HepG2 (cell line): ENCODE measurements around the gene METTL23. TPM values are rescaled to one million over a fixed set of nuclear protein-coding genes. Genes with fewer than 3 reads are reported as not detected.

ENCODE experiments used
- BORCS8-MEF2B ChIP-seq: sonication (generic); formaldehyde crosslinking; IDR thresholded peaks from 2 replicates; pipeline ENCODE4 v1.8.0; 2022; ENCODE audit warnings: mild to moderate bottlenecking, missing genetic modification reagents
- EZH2 ChIP-seq: conservative IDR thresholded peaks from 2 replicates; pipeline ENCODE4 v1.6.1; 2012; ENCODE audit warnings: mild to moderate bottlenecking, low read depth, low read length, moderate library complexity
- GATA4 ChIP-seq: sonication (generic); IDR thresholded peaks from 2 replicates; pipeline ENCODE4 v1.6.1; 2016; ENCODE audit warnings: antibody characterized with exemption, low read depth, borderline replicate concordance
- KLF16 ChIP-seq, 2 experiments: sonication (generic) in 1 of 2; formaldehyde crosslinking in 1 of 2; IDR thresholded peaks; 2 replicates each; pipeline versions ENCODE4 v1.6.1 to v1.8.0; 2016 to 2023; ENCODE audit warnings: missing genetic modification reagents in 2 of 2, missing compliant biosample characterization in 1 of 2
- MATR3 ChIP-seq: sonication (generic); formaldehyde crosslinking; IDR thresholded peaks from 2 replicates; pipeline ENCODE4 v1.4.0; 2020; ENCODE audit warnings: missing genetic modification reagents
- MZF1 ChIP-seq: sonication (generic); formaldehyde crosslinking; IDR thresholded peaks from 2 replicates; pipeline ENCODE4 v1.8.1; 2023; ENCODE audit warnings: mild to moderate bottlenecking, missing genetic modification reagents, borderline replicate concordance
- SIN3A ChIP-seq: IDR thresholded peaks from 2 replicates; pipeline ENCODE4 v1.6.1; 2011; ENCODE audit warnings: low read depth, mild to moderate bottlenecking, control low read depth, low read length, borderline replicate concordance
- SRF ChIP-seq: IDR thresholded peaks from 2 replicates; pipeline ENCODE4 v1.6.1; 2011; ENCODE audit warnings: mild to moderate bottlenecking, low read depth, low read length, moderate library complexity
- STAT5B ChIP-seq: sonication (generic); formaldehyde crosslinking; IDR thresholded peaks from 2 replicates; pipeline ENCODE4 v1.4.0; 2020; ENCODE audit warnings: missing genetic modification reagents
- TOPORS ChIP-seq: sonication (generic); formaldehyde crosslinking; IDR thresholded peaks from 2 replicates; pipeline ENCODE4 v1.8.0; 2023; ENCODE audit warnings: mild to moderate bottlenecking, missing genetic modification reagents
- ZNF777 ChIP-seq: sonication (generic); formaldehyde crosslinking; IDR thresholded peaks from 2 replicates; pipeline ENCODE4 v1.4.0; 2020; ENCODE audit warnings: missing genetic modification reagents
- polyA plus RNA-seq, 8 experiments: library from polyadenylated mRNA; depleted of rRNA in 3 of 8; stranded (reverse) in 7 of 8; unstranded in 1 of 8; fragments of >200 nt; fragmentation: Illumina TruSeq in 4 of 8; extraction: Trizol in 4 of 8; gene quantifications; 2 replicates each; pipeline versions ENCODE4 v1.2.1 to v1.2.3, GENCODE V29; 2011 to 2016; ENCODE audit warnings: low read depth in 4 of 8, missing spikeins in 1 of 8, mixed read lengths in 1 of 8; ENCODE audit not compliant: insufficient read depth in 1 of 8
- total RNA-seq, 5 experiments: library from RNA; depleted of rRNA; stranded (reverse); fragments of >200 nt; fragmentation: Illumina TruSeq; extraction: Trizol; gene quantifications; 2 replicates each; pipeline ENCODE4 v1.2.3, GENCODE V29; 2016; ENCODE audit warnings: low read depth in 1 of 5
- TF ChIP-seq, protein P1 (sequence below): sonication (generic); formaldehyde crosslinking; IDR thresholded peaks from 2 replicates; pipeline ENCODE4 v1.4.0; 2020; ENCODE audit warnings: missing genetic modification reagents
- TF ChIP-seq, protein P2 (sequence below): sonication (generic); formaldehyde crosslinking; IDR thresholded peaks from 2 replicates; pipeline ENCODE4 v1.5.1; 2020; ENCODE audit warnings: mild to moderate bottlenecking, moderate library complexity, missing genetic modification reagents
- TF ChIP-seq, protein P3 (sequence below): sonication (generic); formaldehyde crosslinking; IDR thresholded peaks from 2 replicates; pipeline ENCODE4 v1.5.0; 2020; ENCODE audit warnings: mild to moderate bottlenecking, missing genetic modification reagents
- TF ChIP-seq, protein P4 (sequence below): sonication (generic); formaldehyde crosslinking; IDR thresholded peaks from 2 replicates; pipeline ENCODE4 v1.4.0; 2020; ENCODE audit warnings: mild to moderate bottlenecking, missing genetic modification reagents
- TF ChIP-seq, protein P5 (sequence below): sonication (generic); formaldehyde crosslinking; IDR thresholded peaks from 2 replicates; pipeline ENCODE4 v1.4.0; 2020; ENCODE audit warnings: mild to moderate bottlenecking, missing genetic modification reagents
- TF ChIP-seq, protein P6 (sequence below): sonication (generic); formaldehyde crosslinking; IDR thresholded peaks from 2 replicates; pipeline ENCODE4 v1.5.1; 2020; ENCODE audit warnings: missing genetic modification reagents, mild to moderate bottlenecking, borderline replicate concordance
- TF ChIP-seq, protein P7 (sequence below): sonication (generic); formaldehyde crosslinking; IDR thresholded peaks from 2 replicates; pipeline ENCODE4 v1.5.1; 2020; ENCODE audit warnings: missing genetic modification reagents, mild to moderate bottlenecking, borderline replicate concordance

Gene METTL23
- total and polyA plus RNA-seq, 2 of the 13 experiments (the other 11 are each of a cell fraction or from before 2014, with no cell fraction given) = 39.9 to 104 TPM

DNA sequence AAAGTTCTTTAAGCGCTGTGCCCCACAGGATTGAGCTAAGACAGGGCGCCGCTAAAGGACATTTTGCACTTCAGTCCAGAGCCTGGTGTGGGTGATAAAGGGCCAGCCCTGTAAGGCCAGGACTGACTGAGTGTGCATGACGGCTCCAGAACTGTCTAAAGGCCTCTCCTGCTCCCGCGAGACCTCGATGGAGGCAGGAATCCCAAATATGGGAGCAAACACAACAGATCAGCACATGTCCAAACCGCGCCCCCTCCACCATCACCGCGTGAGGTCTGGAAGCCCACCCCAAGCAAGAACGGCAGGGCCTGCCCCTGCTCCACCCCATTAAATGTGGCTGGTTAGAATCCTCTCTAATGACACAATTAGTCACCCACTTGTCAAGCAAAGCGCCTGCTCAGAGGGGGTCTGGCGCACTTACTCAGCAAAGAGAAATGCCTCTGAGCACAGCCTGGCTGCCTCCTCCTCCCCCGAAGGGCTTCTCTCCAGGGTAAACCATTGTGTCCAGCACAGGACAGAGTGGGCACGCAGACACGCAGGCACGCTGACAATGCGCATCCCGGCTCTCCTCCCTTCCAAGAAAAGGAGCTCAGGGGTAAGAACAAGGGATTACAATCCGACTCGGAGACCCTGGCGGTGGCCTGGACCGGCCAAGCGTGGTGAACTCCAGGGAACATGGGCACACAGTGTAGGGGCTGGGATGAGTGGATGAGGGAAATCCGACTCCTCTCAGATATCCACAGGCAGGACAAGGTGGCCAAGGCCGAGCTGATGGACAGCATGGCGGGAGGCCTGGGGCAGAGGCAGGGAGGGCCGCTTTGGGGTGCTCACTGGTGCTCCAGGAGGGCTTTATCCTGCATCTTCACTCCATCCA is 17.3 kb upstream of the METTL23 start (continued):
- TF ChIP-seq, protein P1, sequence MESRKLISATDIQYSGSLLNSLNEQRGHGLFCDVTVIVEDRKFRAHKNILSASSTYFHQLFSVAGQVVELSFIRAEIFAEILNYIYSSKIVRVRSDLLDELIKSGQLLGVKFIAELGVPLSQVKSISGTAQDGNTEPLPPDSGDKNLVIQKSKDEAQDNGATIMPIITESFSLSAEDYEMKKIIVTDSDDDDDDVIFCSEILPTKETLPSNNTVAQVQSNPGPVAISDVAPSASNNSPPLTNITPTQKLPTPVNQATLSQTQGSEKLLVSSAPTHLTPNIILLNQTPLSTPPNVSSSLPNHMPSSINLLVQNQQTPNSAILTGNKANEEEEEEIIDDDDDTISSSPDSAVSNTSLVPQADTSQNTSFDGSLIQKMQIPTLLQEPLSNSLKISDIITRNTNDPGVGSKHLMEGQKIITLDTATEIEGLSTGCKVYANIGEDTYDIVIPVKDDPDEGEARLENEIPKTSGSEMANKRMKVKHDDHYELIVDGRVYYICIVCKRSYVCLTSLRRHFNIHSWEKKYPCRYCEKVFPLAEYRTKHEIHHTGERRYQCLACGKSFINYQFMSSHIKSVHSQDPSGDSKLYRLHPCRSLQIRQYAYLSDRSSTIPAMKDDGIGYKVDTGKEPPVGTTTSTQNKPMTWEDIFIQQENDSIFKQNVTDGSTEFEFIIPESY = peak; percentile 91
- TF ChIP-seq, protein P2, sequence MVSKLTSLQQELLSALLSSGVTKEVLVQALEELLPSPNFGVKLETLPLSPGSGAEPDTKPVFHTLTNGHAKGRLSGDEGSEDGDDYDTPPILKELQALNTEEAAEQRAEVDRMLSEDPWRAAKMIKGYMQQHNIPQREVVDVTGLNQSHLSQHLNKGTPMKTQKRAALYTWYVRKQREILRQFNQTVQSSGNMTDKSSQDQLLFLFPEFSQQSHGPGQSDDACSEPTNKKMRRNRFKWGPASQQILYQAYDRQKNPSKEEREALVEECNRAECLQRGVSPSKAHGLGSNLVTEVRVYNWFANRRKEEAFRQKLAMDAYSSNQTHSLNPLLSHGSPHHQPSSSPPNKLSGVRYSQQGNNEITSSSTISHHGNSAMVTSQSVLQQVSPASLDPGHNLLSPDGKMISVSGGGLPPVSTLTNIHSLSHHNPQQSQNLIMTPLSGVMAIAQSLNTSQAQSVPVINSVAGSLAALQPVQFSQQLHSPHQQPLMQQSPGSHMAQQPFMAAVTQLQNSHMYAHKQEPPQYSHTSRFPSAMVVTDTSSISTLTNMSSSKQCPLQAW (CRISPR knock-in tag) = no peak
- TF ChIP-seq, protein P3, sequence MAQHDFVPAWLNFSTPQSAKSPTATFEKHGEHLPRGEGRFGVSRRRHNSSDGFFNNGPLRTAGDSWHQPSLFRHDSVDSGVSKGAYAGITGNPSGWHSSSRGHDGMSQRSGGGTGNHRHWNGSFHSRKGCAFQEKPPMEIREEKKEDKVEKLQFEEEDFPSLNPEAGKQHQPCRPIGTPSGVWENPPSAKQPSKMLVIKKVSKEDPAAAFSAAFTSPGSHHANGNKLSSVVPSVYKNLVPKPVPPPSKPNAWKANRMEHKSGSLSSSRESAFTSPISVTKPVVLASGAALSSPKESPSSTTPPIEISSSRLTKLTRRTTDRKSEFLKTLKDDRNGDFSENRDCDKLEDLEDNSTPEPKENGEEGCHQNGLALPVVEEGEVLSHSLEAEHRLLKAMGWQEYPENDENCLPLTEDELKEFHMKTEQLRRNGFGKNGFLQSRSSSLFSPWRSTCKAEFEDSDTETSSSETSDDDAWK = no peak
- TF ChIP-seq SRF = peak; percentile 87
- TF ChIP-seq SIN3A = no peak
- TF ChIP-seq BORCS8-MEF2B = no peak
- TF ChIP-seq, protein P4, sequence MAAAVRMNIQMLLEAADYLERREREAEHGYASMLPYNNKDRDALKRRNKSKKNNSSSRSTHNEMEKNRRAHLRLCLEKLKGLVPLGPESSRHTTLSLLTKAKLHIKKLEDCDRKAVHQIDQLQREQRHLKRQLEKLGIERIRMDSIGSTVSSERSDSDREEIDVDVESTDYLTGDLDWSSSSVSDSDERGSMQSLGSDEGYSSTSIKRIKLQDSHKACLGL (CRISPR knock-in tag) = peak; percentile 14; the same call in 1 of the 2 replicates
- TF ChIP-seq, protein P5, sequence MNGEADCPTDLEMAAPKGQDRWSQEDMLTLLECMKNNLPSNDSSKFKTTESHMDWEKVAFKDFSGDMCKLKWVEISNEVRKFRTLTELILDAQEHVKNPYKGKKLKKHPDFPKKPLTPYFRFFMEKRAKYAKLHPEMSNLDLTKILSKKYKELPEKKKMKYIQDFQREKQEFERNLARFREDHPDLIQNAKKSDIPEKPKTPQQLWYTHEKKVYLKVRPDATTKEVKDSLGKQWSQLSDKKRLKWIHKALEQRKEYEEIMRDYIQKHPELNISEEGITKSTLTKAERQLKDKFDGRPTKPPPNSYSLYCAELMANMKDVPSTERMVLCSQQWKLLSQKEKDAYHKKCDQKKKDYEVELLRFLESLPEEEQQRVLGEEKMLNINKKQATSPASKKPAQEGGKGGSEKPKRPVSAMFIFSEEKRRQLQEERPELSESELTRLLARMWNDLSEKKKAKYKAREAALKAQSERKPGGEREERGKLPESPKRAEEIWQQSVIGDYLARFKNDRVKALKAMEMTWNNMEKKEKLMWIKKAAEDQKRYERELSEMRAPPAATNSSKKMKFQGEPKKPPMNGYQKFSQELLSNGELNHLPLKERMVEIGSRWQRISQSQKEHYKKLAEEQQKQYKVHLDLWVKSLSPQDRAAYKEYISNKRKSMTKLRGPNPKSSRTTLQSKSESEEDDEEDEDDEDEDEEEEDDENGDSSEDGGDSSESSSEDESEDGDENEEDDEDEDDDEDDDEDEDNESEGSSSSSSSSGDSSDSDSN = no peak; the same call in 1 of the 2 replicates
- TF ChIP-seq EZH2 = no peak
- no peak for TF ChIP-seq TOPORS (CRISPR knock-in tag)
- TF ChIP-seq ZNF777 = no peak
- TF ChIP-seq STAT5B (CRISPR knock-in tag) = no peak
- TF ChIP-seq MATR3 (CRISPR knock-in tag) = no peak
- TF ChIP-seq MZF1 = no peak
- no peak for TF ChIP-seq GATA4
- TF ChIP-seq, protein P6, sequence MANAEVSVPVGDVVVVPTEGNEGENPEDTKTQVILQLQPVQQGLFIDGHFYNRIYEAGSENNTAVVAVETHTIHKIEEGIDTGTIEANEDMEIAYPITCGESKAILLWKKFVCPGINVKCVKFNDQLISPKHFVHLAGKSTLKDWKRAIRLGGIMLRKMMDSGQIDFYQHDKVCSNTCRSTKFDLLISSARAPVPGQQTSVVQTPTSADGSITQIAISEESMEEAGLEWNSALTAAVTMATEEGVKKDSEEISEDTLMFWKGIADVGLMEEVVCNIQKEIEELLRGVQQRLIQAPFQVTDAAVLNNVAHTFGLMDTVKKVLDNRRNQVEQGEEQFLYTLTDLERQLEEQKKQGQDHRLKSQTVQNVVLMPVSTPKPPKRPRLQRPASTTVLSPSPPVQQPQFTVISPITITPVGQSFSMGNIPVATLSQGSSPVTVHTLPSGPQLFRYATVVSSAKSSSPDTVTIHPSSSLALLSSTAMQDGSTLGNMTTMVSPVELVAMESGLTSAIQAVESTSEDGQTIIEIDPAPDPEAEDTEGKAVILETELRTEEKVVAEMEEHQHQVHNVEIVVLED = no peak
- no peak for TF ChIP-seq KLF16 (CRISPR knock-in tag; IDR thresholded peaks at IDR 0.05)
- TF ChIP-seq, protein P7, sequence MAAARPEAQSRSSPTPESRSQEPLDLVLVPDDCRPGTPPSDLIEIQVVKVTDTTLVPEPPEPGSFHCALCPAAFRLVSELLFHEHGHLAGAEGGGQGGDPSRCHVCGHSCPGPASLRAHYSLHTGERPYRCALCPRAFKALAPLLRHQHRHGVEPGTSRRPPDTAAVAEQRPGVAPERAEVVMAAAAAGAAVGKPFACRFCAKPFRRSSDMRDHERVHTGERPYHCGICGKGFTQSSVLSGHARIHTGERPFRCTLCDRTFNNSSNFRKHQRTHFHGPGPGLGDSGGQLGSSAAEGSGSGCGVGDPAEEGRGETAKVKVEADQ (CRISPR knock-in tag) = no peak
